Cortex of kidney (tissue), 1 donor: ENCODE measurements around the gene MRPS18A.
"Not testable (repeated sequence)": the region's sequence is repeated elsewhere in the genome, so short reads cannot be mapped to it uniquely, and the experiment has no call there.

Source experiments
- DNase-seq: peaks from one replicate; lab custom pipeline; 2025; lab: John Stamatoyannopoulos, UW

Gene MRPS18A

DNA sequence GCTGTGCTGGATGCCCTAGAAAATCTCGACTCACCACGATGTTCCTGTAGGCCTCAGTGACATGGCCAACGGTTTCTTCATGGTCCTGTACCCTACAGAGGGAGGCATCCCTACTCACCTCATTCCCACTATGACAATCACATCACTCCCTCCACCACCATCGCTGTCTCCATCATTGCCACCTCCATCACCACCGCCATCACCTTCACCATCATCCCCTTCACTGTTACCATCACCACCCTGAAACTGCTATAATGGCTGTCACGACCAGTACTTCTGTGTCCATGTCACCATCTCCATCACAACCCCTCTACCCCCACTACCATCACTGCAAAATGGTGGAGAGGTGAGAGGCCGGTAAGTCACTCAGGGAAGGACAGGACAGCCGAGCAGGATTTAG lies 29.8 kb upstream of the MRPS18A start:
- no peak for DNase-seq

DNA sequence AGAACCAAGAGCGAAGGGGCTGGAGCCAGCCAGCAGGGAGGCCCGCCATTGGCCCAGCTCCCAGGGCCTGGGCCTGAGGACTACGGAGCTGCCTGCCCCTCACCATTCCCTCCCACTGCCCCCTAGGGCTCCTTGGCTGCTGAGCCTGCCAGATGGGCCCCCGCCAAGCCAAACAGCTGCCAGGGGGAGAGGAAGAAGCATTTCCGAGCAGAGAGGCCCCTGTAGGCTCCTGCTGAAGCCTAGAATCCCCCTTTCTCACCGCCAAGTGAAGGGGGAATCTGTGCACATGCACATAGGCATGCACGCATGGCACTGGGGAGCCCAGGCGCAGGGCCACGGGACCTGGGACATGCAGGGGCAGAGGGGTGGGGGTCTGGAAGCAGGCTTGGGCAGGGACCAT lies 28.5 kb upstream of the MRPS18A start:
- DNase-seq = no peak

DNA sequence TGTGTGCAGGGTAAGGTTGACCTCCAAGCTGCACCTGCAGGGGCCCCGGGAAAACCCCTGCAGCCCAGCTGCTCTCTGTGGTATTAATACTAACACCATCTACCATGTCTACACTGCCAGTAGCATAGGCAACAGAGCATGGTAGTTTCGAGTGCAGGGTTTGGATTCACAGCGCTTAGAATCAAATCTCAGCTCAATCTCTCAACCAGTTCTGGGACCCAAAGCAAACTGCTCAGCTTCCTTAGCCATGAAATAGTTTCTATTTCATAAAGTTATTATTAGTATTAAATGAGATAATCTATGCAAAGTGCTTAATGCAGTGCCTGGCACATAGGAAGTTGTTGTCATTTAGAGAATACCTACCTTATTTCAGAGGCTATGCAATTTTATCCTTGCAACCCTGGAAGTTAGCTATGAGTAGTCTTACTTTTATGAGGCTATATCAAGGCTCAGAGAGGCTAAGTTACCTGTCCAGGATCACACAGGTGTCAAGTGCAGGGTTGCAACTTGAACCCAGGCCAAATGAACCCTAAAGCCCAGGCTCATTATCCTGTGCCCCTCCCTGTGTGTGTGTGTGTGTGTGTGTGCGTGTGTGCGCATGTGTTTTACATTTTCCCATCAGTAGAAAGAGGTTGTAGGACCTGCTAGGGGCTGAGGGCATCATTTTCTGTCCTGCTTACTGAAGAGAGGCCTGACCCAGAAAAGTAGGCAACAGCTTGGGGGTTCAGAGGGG lies 27.6 kb upstream of the MRPS18A start:
- no peak for DNase-seq

DNA sequence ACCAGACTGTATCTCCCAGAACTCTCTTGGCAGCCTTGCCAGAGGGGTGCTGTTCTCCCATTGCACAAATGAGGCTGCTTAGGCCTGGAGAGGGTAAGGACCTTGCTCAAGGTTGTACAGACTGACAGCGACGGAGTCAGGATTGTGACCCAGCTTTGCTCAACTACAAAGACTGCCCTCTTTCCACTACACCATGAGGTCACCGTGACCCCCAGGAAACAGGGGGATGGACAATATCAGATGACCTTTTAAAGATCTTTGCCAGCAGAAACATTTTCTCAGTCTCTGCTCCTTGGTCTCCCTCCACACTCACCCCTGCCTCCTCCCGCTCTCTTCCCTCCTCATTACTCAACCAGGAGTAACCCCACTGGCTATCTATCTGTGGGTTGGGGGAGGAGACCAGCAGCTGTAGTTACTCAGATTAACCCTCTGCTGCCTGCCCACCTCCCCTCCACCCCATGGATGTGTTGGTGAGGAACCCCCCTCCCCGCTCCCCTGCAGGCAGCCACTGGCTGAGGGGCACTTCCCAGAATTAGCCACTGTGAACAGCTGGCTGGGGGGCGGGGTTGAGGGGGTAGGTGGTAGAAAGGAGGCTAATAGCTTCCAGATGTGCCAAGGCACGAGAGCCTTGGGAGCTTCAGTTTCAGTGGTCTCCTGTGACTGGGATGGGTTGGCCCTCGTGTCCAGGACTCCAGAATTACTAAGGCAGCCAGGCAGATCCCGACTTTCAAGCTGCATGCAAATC lies 26.9 kb upstream of the MRPS18A start:
- no peak for DNase-seq

DNA sequence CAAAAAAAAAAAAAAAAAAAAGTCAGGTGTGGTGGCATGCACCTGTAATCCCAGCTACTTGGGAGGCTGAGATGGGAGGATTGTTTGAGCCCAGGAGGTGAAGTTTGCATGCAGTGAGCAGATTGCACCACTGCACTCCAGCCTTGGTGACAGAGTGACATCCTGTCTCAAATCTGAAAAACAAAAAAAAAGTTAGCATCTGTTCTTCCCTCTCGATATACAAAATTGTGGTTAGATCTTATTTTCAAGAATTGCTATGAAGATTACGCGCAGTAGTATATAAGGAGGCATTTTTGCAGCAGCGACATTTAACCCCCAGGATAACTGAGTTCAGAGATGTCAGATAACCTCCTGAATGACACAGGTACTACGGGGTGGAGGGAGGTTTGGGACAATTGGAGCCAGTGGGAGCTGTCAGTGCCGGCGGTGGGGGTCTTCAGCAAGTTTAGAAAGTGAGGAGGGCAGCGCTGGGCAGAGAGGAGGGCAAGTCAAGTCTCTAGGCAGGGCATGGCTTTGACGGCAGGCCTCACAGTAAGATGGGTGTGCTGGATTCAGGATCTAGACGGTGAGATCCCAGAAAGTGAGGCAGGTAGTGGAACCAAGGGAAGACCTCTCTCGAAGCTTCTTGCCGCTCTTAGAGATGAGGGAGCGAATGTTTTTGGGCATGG lies 26.2 kb upstream of the MRPS18A start:
- DNase-seq = no peak

DNA sequence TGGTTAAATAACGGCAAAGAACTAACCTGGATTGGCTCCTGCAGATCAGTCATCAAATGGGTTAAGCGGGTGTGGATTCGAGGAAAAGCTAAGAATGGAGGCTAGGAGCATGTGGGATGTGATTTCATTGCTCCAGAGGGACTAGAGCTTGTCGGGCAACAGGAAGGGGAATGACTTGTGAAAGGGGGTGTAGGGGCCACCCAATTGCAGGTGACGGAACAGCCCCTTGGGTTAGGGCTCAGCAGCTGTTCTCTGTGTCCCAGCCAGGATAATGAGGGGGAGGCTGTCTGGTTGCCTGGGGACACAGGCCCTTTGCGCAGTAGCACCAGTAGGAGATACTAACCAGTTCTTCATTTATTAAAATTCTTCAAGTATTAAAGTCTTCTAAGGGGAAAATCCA lies 25.0 kb upstream of the MRPS18A start:
- DNase-seq = no peak

DNA sequence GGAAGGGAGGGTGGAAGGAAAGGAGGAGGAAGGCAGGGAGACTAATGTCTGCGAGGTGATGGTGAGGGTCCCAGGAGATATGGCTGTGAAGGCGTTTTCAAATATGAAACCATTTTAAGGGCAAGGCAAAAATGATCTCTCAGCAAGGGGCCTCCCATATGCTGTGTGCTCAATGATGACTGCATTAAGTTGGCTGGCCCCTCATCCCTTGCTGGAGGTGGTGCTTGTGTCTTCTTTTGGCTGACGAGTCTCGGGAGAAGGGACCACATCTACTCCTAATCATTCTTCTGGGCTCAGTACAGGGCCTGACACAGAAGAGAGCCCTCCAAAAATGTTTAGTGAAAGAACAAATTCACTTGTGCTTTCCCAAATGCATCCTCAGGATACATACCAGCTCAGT lies 23.0 kb upstream of the MRPS18A start:
- DNase-seq = no peak

DNA sequence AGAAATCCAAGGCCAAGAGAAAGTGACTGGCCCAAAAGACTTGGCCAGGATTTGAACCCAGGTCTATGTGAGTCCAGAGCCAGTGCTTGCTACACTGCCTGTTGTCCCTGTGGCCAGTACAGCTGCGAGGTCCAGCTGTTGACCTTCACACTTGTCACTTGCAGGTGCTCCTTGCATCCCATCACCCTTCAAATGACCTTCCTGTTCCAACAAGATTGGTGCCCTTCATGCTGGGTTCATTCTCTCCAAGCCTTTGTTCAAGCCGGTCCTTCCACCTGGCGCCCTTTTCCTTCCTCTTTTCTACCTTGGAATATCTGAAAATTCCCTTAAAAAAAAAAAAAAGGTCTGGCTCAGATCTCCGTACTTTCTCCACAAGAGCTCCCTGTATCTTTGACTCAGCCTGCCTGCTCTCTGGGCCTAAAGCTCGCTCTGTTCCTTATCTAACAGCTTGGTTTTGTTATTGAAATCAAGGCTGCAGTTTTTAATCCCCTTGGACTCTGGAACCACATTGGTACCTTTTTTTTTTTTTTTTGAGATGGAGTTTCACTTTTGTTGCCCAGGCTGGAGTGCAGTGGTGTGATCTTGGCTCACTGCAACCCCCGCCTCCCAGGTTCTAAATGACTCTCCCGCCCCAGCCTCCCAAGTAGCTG lies 22.2 kb upstream of the MRPS18A start:
- DNase-seq = no peak

DNA sequence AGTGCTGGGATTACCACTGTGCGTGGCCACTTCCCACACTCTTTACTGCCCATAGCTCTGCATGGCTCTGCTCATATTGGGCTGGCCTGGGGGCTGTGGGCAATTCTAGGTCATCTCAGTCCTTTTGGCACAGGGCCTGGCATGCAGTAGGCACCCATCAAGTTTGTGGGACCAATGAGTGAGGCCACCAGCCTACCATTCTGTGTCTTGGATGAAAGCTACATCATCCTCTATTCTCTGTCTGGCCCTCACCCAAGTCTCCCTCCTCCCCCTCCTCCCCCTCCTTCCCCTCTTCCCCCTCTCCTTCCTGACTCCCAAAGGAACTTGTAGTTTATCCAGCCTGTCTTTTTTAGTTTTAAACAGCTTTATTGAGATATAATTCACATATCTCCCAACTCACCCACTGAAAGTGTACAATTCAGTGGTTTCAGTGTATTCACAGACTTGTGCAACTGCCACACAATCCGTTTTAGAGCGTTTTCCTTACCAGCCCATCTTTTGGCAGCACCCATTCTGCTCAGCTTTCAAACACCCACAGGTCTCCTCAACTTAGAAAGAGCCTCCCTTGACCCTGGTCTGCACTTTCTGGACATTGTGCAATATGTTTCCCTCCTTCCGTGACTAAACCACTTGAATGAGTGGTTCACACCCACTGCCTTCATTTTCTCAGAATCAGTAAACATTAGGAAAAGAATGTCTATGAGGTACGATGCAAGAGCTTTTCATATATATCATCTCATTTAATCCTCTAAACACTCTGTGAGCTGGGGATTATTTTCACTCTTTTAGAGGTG lies 21.5 kb upstream of the MRPS18A start:
- no peak for DNase-seq

DNA sequence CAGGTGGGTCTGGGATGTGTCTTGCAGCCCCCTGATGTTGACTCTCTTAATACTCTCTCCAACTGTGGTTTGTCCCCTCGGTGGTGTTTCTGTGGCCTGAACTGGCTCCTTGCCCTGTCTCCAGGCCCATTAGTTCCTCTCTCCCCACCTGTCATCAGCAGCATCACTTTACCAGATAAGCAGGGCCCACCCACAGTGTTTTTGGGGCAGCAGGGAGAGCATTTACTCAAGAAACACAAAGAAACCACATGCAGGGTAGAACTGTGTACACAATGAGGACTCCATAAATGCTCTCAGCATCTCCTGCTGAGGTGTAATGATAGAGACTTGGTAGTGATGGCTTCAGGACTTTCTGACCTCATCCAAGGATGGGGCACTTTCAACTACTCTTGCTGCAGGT lies 20.2 kb upstream of the MRPS18A start:
- no peak for DNase-seq

DNA sequence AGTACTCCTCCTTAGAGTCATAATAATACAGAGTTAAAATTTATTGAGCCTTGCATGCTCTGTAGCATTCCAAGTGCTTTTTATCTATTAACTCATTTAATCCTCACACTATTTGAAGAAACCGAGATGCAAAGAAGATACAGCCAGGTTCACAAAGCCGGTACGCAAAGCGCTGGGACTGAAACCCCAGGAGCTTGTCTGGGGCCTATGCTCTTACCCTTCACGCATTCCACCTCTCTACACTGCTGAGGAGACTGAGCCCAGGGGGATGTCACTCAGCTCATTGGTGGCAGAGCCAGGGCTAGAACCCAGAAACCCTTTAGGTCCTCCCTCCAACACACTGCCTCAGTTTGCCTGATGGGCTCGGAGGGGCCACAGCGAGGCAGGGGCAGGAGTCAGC lies 19.7 kb upstream of the MRPS18A start:
- DNase-seq = no peak

DNA sequence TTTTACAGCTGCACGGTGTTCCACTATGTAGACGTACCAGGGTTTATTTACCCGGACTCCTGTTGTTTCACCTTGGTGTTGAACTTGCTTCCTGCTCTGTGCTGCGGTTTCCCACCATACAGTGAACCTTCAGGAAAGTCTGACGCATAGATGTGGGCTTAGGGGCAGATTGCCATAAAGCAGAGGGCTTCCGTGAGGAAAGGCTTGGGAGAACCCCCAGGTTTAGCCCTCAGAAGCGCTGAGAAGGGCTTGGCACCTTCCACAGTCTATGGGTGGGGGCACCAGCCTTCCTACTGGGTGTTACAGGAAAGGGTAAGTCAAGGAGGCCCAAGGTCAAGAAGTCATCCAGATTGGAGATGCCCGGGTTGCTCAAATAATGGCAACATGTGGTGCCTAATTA lies 19.2 kb upstream of the MRPS18A start:
- DNase-seq = no peak

DNA sequence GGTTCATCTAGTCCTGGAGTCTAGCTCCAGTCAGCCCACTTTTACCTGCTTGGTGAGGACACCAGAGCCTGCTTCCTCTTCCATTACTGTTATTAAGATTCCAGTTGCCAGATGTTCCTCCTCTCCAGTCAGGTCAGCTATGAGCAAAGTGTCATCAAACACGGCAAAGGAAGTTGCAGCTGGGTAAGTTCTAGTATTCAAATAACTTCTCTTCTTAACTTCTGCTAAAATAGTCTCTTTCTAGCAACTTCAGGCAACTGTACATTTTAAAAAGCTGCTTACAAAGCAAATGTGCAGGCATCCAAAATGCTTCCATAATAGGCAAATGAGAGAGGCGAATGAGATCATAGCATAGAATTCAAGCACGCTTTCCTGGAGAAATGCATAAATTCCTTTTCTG lies 18.4 kb upstream of the MRPS18A start:
- DNase-seq = no peak

DNA sequence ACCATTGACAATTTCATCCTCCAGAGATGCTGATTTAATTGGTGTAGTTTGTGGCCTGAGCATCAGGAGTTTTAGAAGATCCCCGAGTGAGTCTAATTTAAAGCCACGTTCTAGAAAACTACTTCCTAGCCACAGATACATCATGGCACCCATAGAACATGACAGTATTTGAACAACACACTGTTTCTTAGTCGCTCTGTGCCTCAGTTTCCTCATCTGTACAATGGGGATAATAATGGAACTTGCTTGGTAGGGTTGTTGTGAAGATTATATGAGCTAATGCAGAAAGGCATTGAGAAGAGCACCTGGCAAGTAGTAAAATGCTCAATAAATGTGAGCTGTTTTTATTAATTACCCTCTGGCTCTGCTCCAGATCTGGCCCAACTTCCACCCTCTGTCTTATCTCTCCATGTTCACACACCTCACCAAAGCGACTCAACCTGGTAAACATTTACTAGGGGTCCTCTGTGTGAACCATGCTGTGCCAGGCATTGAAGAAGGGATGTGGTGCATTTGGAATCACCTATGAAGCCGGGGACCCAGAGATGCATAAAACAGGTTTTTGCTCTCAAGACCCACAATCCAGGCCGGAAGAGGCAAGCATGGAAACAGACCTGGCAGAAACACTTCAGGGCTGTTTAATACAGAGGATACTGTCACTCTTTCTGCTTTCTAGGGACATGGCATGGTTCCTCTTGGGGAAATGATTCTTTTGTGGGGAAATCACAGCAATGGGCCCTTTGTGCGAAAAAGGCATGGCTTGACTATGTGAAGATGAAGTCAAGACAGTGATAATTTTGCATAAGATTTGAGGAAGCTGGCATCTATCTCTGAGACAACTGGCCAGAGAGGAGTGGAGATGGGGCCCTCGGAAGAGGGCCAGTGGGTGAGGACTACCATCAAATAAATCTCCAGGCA lies 16.2 kb upstream of the MRPS18A start:
- DNase-seq = no peak

DNA sequence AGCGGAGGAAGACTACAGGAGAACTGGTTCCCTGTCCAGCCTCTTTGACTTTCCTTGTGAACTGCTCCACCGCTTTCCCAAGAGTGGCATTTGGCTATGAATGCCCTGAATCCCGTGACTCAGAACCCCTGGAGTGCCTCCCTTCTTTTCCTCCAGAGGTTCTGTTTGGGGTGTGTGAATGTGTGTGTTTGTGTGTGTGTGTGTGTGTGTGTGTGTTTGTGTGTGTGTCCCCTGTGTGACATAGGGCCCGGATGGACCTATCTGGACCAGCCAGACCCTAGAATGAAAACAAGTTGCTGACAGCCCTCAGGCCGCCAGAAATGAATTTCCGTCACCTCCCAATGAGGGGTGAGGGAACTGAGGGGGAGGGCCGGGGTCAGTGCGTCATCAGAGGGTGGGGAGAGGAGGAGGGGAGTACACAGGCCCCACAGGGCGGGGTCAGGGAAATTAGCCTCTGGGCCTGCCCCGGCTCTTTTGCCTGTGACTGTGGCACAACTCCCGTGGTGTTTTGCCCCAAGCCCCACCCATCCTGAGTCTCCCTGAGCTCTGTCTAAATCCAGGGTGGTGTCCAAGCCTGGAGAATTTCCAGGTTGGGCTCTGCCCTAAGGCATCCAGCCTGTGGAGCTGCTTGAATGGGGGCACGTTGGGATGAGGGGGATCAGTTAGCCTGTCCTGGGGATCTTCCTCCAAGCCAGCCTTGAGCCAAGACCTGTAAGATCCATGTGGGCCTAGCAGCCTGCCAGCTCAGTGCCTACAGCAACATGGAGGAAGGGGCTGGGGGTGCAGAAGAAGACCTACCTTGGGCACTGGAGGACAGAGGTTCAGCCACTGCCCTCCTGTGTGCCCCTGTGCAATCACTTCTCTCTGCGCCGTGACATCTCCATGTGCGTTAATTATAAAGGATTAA lies 15.2 kb upstream of the MRPS18A start:
- DNase-seq = no peak

DNA sequence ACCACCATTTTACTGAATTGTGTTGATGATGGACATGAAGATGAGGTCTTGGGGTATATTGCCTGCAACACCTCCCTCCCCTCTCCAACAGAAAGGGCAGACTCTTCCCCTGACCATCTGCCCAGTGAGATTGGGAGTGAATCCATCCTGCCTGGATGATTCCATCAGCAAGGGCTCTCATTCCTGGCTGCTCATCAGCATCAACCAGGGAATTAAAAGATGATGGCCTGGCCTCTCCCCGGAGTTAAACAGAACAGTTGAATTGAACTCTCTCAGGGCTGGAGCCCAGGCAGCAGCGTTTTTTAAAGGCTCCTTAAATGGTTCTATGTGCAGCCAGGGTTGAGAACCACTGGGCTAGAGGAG lies 14.6 kb upstream of the MRPS18A start:
- no peak for DNase-seq

DNA sequence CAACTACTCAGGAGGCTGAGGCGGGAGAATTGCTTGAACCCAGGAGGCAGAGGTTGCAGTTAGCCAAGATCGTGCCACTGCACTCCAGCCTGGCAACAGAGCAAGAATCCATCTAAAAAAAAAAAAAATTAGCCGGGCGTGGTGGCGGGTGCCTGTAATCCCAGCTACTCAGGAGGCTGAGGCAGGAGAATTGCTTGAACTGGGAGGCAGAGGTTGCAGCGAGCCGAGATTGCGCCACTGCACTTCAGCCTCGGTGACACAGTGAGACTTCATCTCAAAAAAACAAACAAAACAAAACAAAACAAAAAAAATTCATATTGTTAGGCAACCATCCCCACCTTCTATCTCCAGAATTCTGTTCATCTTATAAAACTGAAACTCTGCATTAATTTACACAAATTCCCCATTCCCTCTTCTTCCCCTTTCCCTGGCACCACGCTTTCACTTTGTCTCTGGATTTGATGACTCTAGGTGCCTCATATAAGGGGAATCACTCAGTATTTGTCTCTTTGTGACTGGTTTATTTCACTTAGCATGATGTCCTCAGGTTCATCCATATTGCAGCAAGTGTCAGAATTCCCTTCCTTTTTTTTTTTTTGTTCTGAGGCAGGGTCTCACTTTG lies 13.5 kb upstream of the MRPS18A start:
- not testable (repeated sequence) for DNase-seq

DNA sequence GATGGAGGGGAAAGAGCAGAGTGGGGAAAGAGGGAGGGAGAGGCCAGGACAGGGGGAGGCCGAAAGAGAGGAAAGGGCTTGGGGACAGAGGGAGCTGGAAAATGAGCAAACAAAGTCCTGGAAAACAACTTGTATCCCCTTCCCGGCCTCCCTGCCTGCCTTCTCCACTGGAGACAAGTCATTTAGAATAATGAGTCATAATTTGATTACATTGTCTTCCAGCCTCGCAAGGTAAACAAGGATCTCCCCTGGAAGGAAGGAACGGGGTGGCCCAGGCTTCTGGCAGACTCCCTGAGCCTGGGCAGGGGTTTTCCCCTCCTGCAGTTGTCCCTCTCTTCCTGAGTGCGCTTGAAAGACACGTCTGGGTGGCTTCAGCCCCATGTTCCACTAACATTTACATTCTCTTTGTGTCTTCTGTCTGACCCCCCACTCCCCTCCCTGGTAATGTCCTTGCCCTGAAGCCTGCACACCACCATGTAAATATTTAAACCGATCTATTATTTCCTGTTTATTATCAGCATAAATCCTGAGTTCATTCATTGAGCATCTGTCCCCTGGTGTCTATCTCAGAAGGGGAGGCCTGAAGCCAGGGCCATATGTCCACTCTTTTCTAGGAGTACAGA lies 12.1 kb upstream of the MRPS18A start:
- no peak for DNase-seq
